Activated T-cell treated with anti-CD3 and anti-CD28 coated beads for 1 hour (primary cell): ENCODE measurements around the gene NAALADL2.
"Not testable (repeated sequence)": the region's sequence is repeated elsewhere in the genome, so short reads cannot be mapped to it uniquely, and the experiment has no call there.

Experiments
- DNase-seq: peaks from one replicate; pipeline ENCODE4 v3.0.0-alpha.2; 2020; ENCODE audit warnings: low read depth

The NAALADL2 gene

GRCh38 chr3:175370426-175370825 lies 511.3 kb downstream of the NAALADL2 start:
- not testable (repeated sequence) for DNase-seq

- not testable (repeated sequence) for DNase-seq
Observed at GRCh38 chr3:175371187-175371586, 512.1 kb downstream of the NAALADL2 start.

GRCh38 chr3:175374705-175375104 lies 515.6 kb downstream of the NAALADL2 start:
- DNase-seq = no peak

GRCh38 chr3:175378348-175378747 lies 519.2 kb downstream of the NAALADL2 start:
- no peak for DNase-seq

GRCh38 chr3:175381685-175382084 lies 522.6 kb downstream of the NAALADL2 start:
- no peak for DNase-seq

- no peak for DNase-seq
Observed at GRCh38 chr3:175383371-175383770, 524.2 kb downstream of the NAALADL2 start.

GRCh38 chr3:175383813-175384212 lies 524.7 kb downstream of the NAALADL2 start:
- DNase-seq = no peak

- DNase-seq = no peak
Observed at GRCh38 chr3:175384569-175384968, 525.4 kb downstream of the NAALADL2 start.

GRCh38 chr3:175386630-175387029 lies 527.5 kb downstream of the NAALADL2 start:
- DNase-seq = no peak

GRCh38 chr3:175389560-175389959 lies 530.4 kb downstream of the NAALADL2 start:
- DNase-seq = no peak

- DNase-seq = no peak
Observed at GRCh38 chr3:175391601-175392000, 532.5 kb downstream of the NAALADL2 start.

GRCh38 chr3:175392653-175393052 lies 533.5 kb downstream of the NAALADL2 start:
- DNase-seq = no peak

GRCh38 chr3:175397372-175397771 lies 538.2 kb downstream of the NAALADL2 start:
- no peak for DNase-seq

GRCh38 chr3:175398676-175399075 lies 539.5 kb downstream of the NAALADL2 start:
- DNase-seq = no peak

GRCh38 chr3:175399156-175399840 lies 540.2 kb downstream of the NAALADL2 start:
- no peak for DNase-seq

- DNase-seq = no peak
Observed at GRCh38 chr3:175404027-175404426, 544.9 kb downstream of the NAALADL2 start.

GRCh38 chr3:175404621-175405020 lies 545.5 kb downstream of the NAALADL2 start:
- DNase-seq = no peak

GRCh38 chr3:175410251-175410650 lies 551.1 kb downstream of the NAALADL2 start:
- DNase-seq = no peak

- DNase-seq = no peak
Observed at GRCh38 chr3:175411405-175411804, 552.3 kb downstream of the NAALADL2 start.

GRCh38 chr3:175411946-175412345 lies 552.8 kb downstream of the NAALADL2 start:
- DNase-seq = no peak

- DNase-seq = no peak
Observed at GRCh38 chr3:175413926-175414325, 554.8 kb downstream of the NAALADL2 start.

GRCh38 chr3:175416600-175416999 lies 557.5 kb downstream of the NAALADL2 start:
- no peak for DNase-seq

GRCh38 chr3:175417426-175417825 lies 558.3 kb downstream of the NAALADL2 start:
- no peak for DNase-seq

GRCh38 chr3:175421902-175422301 lies 562.8 kb downstream of the NAALADL2 start:
- no peak for DNase-seq
